NCI-H2196 treated with DMSO at 0.1 percent for 48 hours (cell line): ENCODE measurements around the gene IQSEC1.

Experiments
- DNase-seq: peaks from one replicate; lab custom pipeline; 2025; ENCODE audit not compliant: unreplicated experiment; lab: John Stamatoyannopoulos, UW

IQSEC1 gene

DNA sequence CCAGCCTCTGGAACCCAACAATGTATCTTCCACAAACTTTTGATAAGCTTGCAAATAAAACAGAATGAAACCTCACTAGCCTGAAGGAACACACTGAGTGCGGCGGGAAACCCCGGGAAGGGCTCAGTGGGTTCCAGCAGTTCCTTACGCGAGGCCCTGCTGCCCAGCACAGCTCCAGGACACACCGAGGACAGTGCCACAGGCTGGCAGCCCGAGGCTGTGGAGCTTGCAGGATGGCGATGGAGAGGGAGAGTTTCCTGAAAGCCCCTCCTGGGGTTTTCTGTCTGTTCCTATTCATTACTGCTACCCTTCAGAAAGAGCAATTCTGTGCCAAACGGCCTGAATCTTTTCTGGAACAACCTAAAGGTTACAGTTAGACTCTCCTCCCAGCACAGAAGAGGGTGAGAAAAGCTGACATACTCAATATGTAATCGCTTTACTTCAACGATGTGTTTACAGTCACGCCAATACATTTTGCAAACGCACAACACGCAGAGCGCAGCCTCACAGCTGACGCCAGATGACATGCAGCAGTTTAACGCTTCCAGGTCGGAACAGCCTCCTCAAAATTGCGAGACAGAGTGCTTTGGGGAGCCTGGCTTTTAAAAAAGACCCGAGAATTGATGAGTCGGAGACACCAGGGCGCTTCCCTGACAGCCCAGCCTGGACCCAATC, 174.8 kb downstream of the IQSEC1 start:
- DNase-seq: no peak

DNA sequence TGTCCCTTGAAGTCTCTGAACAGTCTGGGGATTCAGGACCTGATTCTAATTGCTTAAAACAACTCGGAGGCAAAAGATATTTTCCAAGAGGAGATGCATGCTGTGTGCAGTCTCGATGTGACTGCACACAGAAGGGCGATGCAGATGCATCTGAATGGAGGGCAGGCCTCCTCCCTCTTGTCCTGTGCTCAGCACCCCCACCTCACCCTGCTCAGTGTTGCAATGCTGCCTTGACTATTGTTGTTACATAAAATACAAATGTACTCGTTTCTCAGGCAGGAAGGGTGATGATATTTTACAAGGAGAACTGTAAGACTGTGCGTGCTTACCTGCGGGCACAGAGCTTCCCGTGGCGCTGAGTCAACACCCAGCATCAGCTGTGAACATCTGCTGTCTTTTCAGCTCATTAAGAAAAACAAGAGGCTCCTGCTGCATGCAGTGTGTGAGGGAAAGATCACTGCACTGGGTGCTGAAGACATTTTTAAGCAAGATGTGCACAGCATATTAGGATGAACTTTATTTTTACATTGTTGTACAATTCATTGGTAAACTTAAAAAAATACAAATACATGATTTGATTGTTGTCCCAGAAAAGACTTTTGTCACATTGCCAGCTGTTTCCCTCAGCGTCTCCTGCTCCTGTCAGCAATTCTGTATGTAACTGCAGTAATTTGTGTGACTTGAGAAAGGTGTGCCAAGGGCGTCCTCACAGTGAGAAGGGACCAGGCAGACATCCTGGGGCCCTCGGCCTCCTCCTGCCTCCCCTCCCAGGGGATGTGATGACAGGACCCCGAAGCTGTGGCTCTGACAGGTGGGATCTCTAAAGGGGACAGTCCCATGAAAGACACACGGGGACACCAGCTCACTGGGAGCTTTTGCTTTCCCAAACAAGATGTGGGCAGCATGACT, 175.6 kb downstream of the IQSEC1 start:
- DNase-seq: no peak

DNA sequence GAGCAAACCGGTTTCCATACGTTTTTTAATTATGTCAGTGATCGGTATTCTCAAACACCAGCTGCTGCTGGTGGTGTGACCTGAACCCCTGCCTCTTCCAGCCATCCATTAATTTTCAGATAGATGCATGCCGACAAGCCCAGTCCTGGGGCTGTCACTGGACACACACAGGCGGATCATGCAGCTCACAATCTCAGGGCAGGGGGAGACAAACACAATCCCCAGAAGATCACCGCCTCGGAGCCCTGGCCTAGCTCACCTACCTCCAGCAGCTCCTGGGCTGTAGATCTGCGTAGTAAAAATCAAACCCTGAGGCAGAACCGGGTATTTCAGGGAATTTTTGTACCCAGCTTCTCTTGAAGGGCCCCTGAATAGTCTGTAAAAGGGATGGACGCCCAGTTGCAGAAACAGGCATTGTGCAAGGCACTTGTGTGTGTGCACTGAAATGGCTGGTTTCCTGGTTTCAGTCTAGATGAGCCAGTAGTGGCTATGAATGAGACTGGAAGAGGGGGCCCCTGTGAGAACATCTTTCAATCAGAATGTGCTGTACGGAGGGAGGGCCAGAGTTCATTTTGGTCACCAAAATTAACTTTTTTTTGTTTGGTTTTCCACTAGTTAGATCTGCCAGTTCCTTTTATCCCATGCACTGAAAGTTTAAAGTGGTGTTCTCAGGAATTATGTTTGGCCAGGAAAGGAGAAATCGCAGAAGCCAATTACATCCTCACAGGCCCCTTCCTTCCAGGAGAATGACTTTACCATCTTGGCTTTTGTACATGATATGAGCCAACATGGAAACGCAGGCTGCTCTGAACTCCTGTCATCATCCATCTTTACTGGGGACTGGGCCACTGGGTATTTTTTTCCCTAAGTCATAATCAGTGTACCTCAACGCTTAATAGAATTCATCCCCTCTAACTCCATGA, 176.9 kb downstream of the IQSEC1 start:
- DNase-seq: no peak

DNA sequence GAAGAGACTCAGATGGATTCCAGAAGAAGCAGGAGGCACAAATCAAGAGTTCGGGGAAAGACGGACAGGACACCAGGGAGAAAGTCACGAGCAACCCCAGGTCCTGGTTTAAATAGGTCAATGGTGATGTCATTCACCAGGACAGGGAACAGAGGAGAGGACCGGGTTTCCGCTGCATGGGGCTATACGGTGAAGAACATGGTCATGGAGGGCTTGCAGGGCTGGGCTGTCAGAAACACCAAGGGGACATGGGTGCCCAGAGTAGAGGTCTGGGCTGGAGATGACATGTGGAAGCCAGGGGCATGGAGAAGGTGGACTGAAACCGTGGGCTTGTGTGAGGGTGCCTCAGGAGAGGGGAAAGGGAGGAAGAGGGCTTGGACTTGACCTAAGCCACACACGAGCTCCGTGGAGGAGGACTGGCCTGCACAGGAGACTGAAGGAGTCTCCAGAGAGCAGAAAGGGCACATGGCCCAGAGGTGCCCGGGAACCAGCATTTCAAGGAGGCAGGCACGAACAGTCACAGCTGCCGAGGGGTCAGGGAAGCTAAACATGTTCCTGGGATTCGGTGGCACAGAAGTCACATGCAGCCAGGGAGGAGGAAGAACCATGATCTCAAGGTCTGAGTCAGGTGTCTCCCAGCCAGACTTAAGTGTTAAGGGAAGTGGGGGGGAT, 177.7 kb downstream of the IQSEC1 start:
- DNase-seq: no peak

DNA sequence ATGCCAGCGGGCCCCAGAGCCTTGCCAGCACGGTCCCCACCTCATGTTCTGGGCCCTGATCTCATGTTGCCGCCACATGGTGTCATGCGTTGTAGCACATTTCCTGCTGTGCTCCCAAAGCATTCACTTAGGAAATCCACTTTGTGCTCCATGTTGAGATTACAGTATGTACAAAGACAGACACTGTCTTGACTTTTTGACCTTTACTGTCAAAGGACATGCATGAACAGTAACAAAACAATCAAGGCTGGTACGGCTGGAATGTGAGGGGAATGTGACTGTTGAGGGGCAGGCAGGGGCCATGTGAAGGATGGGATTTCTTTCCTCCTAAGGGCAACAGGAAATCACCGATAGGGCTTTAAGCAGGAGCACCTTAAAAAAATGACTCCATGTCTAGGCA, 178.6 kb downstream of the IQSEC1 start:
- no peak for DNase-seq

DNA sequence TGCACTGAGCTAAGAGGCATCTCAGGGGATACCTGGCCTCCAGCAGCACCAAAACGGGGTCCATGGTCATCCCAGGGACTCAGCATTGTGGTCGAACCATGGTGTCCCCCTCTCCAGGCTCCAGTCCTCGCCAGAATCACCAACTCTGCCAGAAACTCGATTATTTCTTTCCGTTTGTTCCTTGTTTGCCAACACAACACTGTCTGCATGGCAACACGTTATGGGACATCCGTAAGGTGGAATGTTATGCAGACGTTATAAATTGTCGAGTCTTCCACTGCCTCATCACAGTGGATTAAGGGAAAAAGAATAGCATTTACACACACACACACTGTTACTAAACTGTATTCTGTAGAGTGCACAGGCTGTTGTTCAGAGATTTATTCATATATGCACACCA, 179.4 kb downstream of the IQSEC1 start:
- no peak for DNase-seq

DNA sequence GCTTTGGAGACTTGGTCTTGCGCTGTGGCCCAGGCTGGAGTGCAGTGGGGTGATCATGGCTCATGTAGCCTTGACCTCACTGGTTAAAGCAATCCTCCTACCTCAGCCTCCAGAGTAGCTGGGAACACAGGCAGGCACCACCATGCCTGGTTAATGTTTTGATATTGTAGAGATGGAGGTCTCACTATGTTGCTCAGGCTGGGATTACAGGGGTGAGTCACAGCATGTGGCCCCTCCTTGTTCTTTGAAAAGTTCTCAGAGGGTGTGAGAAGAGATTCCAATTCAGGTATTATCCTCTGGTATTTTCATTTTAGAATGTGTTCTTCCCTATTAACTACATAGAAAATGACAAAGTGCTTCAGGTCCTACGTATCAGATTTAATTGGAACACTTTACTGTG, 180.0 kb downstream of the IQSEC1 start:
- DNase-seq: no peak

DNA sequence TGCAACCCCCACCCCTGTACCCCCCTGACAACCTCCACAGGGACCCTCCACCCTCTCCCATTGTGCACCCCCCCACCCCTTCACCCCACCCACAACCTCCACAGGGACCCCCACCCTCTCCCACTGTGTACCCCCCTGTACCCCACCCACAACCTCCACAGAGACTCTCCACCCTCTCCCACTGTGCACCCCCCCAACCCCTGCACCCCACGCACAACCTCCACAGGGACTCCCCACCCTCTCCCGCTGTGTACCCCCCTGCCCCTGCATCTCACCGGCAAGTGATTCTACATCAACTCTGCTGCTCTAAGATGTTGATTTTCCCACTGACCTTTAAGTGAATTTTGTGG, 180.4 kb downstream of the IQSEC1 start:
- no peak for DNase-seq

DNA sequence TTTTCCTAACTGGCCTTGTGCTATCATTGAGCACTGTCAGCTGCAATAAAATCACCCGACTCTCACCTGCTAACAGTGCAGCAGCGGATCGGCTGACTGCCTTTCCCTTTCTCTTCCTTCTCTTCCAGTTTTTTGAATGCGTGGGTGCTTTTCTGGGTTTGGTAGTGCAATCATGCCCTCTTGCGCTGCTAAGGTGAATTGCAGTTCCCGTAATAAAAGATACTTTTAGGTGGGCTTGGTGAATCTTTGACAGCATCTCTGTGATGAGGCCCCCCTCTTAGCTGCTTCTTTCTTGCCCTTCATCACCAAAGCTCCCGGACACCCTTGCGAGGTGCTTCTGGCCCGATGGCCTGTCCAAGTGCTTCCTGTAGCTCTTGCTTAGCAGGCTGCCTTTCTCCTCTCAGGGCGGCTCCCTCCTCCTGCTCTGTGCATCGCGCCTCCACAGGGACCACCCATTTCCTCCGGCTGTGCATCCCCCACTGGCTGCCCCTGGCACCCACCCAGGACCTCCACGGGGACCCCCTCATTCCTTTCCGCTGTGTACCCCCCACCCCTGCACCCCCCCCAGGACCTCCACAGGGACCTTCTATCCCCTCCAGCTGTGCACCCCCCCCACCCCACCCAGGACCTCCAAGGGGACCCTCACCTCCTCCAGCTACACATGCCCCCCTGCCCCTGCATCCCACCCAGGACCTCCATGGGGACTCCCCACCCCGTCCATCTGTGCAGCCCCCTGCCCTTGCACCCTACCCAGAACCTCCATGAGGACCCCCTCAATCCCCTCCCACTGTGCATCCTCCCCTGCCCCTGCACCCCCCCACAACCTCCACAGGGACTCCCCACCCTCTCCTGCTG, 181.0 kb downstream of the IQSEC1 start:
- DNase-seq: peak; percentile 4

DNA sequence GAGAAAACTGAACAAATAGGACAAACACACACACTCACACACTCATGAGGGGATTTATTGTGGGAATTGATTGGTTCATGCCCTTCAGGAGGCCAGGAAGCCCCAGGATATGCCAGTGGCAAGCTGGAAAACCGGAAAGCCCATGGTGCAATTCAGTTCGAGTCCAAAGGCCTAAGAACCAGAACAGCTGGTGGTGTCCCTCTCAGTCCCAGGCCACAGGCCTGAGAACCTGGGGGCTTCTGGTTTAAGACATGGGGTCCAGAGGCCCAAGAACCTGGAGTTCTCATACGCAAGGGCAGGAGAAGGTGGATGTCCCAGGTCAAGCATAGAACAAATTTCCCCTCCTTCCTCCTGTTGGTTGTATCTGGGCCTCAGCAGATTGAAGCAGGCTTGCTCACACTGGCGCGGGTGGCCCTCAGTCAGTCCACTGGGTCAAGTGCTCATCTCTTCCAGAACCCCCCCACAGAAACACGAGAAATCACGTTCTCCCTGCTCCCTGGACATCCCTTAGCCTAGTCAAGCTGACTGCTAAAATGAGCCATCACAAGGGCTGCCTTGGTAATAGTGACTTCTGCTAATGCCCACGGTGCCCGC, 181.7 kb downstream of the IQSEC1 start:
- no peak for DNase-seq

DNA sequence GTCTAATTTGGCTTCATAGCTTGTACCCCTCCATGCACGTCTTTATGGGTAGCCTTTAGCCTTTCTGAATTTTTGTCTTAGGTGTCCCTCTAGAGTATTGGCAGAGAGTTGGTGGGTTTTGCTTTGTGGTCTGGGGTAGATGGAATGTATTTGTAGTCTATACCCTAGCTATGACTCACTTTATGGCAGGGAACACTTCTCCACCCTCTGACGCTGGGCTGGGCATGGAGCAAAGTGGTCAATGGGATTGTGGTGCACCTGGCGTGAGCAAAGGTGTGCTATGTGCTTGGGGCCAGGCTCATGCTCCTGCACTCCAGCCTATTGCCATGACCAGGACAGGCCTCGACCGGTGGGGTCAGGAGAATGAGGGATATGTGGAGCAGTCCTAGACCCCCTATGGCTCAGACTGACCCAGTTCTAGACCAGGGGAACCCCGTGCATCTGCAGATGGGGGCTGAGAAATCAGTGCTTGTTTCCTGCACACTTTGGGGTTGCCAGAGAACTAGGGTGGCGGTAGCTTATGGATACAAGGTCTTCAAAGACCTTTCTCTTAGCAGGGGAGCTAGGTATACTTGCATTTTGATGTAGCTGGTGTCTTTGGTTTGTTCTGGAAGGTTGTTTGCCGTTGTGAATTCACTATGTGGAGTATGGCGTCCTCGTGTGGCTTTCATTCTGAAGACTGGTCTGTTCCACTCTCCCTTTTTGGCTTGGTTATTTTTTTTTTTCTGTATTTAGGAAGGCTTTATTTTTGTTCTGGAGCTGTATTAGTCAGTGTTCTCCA, 182.4 kb downstream of the IQSEC1 start:
- no peak for DNase-seq

DNA sequence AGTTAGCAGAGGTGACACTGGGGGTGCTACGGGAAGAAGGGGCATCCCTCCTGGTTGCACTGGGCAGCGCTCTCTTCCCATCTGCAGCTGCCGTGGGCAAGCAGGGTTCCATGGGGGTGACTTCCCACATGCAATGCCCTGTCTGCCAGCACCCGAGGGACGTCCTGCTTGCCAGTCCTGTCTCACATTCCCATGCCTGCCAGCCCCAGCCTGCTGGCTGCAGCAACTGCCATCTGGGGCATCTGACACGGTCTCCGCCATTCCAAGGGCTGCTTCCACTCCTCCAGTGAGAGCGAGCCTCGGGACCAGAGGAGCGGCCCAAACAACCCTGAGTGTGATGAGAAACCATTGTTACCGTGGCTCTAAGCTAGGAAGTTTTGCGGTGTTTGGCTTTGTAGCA, 186.5 kb downstream of the IQSEC1 start:
- no peak for DNase-seq

DNA sequence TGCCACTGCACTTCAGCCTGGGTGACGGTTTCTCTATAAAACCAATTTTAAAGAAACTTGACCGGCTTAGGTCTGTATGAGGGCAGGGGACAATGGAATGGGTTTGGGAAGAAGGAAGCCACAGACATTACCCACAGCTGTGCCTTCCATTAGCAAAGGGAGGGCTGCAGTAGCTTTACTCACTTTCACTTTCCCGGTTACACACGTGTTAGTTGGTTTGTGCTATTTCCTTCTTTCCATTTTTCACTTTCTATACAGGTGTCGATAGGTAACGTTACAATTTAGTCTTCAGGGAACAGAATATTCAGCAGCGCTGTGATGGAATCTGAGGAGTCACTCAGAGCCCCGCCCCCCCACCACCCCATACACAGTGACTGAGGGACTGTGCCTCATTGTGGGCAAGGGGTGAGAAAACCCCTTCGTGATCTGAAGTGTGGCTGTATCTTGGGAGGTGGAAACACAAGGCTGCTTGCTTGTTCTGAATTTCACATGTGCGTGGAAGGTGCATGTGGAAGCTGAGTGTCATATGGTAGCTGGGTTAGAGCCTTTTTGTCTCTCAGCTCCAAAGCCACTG, 187.0 kb downstream of the IQSEC1 start:
- no peak for DNase-seq

DNA sequence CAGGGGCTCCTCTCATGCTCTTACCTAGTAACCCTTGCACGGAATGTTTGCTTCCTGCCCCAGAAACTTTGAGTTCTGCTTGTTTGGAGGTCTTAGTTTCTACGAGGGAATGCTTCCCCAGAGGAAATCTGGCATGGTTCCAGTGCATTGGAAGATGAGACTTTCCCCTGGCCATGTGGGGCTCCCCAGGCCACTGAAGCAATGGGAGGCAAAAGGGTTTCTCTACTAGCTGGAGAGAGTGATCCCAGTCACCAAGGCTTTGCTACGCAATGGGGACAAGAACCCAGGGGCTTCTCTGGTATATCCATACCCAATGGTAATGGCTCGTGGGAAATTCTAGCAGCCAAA, 187.7 kb downstream of the IQSEC1 start:
- DNase-seq: no peak

DNA sequence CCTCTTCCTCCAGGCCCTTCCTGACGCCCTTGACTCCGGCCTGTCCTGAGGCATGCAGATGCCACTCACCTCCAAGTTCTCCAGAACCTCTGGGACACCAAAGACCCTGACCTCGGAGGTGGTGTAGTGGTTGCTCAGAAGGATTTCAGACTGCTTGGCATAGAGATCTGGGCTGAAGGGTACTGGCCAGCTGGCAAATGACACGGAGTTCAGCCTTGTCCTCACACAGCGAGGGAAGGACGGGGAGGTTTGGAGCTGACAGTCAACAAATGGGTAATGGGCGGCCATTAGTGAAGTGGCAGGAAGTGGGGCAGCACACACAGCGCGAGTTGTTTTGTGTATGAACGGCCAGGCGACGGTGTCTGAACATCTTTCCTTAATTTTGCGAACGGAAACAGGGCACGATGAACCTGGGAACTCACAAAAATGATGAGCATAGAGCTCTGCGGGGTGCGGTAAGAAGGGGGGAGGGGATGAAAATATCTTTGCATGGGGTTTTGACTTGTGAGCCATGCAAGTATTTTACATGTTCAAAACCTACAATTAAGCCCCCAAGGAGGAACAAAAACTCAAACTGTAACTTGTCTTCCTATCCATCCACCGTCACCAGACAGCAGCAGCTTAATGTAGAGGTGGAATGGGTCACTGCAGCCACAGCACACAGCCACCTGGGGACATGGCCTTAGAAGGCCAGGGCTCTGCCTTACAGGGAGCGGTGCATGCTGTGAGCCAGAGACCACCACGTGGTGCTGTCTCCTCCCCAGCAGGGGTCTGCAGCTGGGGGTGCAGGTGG, 188.2 kb downstream of the IQSEC1 start:
- DNase-seq: no peak

DNA sequence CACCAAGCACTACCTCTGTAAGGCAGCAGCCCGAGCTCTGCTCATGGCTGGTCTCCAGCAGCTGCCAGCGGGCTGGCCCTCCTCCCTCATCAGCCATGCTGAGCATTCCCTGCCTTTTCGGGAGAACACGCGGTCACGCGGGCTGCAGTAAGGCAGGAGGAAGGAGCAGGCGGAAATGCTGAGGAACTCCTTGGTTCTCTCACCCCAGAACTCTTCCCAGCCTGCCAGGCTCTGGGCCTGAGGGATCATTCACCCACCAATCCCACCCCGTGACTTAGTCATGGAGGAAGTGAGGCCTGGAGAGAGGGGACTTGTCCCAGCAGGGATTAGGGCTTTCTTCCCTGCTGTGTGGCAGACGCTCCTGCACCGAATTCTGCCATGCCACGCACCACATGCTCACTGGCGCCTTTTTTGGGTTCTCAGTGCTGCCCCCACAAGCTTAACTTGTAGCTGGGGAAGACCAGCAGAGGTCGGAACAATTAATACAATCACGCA, 189.0 kb downstream of the IQSEC1 start:
- no peak for DNase-seq
